Prostate gland (tissue), 2 donors: ENCODE results near the gene FAM163B.

Experiments used
- CTCF ChIP-seq, 4 experiments: fragments of 200-600 bp in 2 of 4; fragments of 450-650 bp in 2 of 4; sonication (generic) in 2 of 4; IDR thresholded peaks; 1 replicate in 3 of 4; 2 replicates in 1 of 4; pipeline ENCODE4 v1.5.1; 2016 to 2019; ENCODE audit warnings: antibody characterized with exemption in 4 of 4, mild to moderate bottlenecking in 2 of 4, moderate library complexity in 2 of 4
- POLR2A ChIP-seq: fragments of 450-650 bp; IDR thresholded peaks from one replicate; pipeline ENCODE4 v1.6.1; 2016; ENCODE audit warnings: antibody characterized with exemption, mild to moderate bottlenecking

- TF ChIP-seq CTCF (IDR thresholded peaks at IDR 0.05) (no peak), POLR2A (no peak)
Measured at GRCh38 chr9:133612051-133612450, 2.9 kb upstream of the FAM163B start.
